ENCODE results near the gene UGT1A1. TPM values are rescaled to one million over a fixed set of nuclear protein-coding genes. Genes with fewer than 3 reads are reported as not detected.

Gene UGT1A1
- total and polyA plus RNA-seq, 2 of the 13 experiments (the other 11 are each of a cell fraction or from before 2014, with no cell fraction given) = 0.69 to 0.75 TPM

- TF ChIP-seq RERE (CRISPR knock-in tag; IDR thresholded peaks at IDR 0.05; ENCODE audit: low read depth) = no peak
- TF ChIP-seq PRPF4 (IDR thresholded peaks at IDR 0.05; ENCODE audit: low read depth, low read length, poor library complexity, severe bottlenecking) = no peak
- TF ChIP-seq TEAD3 (CRISPR knock-in tag; optimal IDR thresholded peaks at IDR 0.05; ENCODE audit: borderline replicate concordance) = no peak
- TF ChIP-seq POLR2AphosphoS2 (IDR thresholded peaks at IDR 0.05; ENCODE audit: low read depth, low read length) = no peak
These were observed 53.4 kb downstream of the UGT1A1 start (continued) for GRCh38 chr2:233813236-233814055.

- DNase-seq (ENCODE audit: low spot score) (no peak), FAIRE-seq (peak; percentile 12), ATAC-seq (peak; percentile 10; the same call in 1 of the 3 replicates)
- no peak overlapping the region for H3K4me2 ChIP-seq (ENCODE audit: low read depth, low read length)
- H3K4me1 ChIP-seq (ENCODE audit: insufficient read depth, low read length) = peaks cover 23% of the 10 kb centered on the region
- H4K20me1 ChIP-seq (ENCODE audit: insufficient read depth, low read length) = no peaks in the 10 kb centered on the region
- H3K79me2 ChIP-seq (ENCODE audit: insufficient read depth, low read length) = no peaks in the 10 kb centered on the region
- ChIA-PET POLR2A (no interaction called here), CTCF (ENCODE audit: low intra/inter-chr PET ratio, low total read pairs) (no interaction called here)
- intact Hi-C loops (cut with micrococcal nuclease; ENCODE audit: unreplicated experiment) = no loop called here
- H3K36me3 ChIP-seq (replicated peaks in 1 of 2; ENCODE audit: control insufficient read depth in 1 of 2, insufficient read depth in 2 of 2, low read length in 2 of 2) = no peaks in the 10 kb centered on the region
- WGBS (ENCODE audit: low lambda C conversion rate) = 65% methylated on average over 2 of the region's 2 CpGs
- no peak for TF ChIP-seq THAP7 (CRISPR knock-in tag; IDR thresholded peaks at IDR 0.05)
- TF ChIP-seq NFYC (CRISPR knock-in tag; IDR thresholded peaks at IDR 0.05) = peak; percentile 70
- peak; percentile 46; the same call in 1 of the 2 replicates for TF ChIP-seq USF2 (IDR thresholded peaks at IDR 0.05; ENCODE audit: low read depth, low read length)
- peak; percentile 52; the same call in 1 of the 2 replicates for TF ChIP-seq USF2 (CRISPR knock-in tag; IDR thresholded peaks at IDR 0.05; ENCODE audit: borderline replicate concordance)
- 0 out of 2 replicates have a peak, but pooled peaks have one; percentile 50 for TF ChIP-seq IRF2 (CRISPR knock-in tag; IDR thresholded peaks at IDR 0.05)
- TF ChIP-seq ZNF143 (CRISPR knock-in tag; IDR thresholded peaks at IDR 0.05) = peak; percentile 85
- peak; percentile 95 for TF ChIP-seq THAP11 (CRISPR knock-in tag; IDR thresholded peaks at IDR 0.05)
- peak; percentile 46; the same call in 1 of the 2 replicates for TF ChIP-seq NFYB (CRISPR knock-in tag; IDR thresholded peaks at IDR 0.05)
- no peak for TF ChIP-seq HDAC2 (CRISPR knock-in tag; IDR thresholded peaks at IDR 0.05)
- in situ Hi-C loops (cut with HindIII; ENCODE audit: extremely low pct_ligation_motif_present, low pct_unique_long_range_greater_than_20kb) = no loop called here
- no TSS peak for BruUV-seq (replicated peaks)
- peaks cover 3 to 33% of the 10 kb centered on the region in 2 experiments; a peak in 4 of 5 replicates for H3K27me3 ChIP-seq (ENCODE audit: control insufficient read depth in 1 of 2, insufficient read depth in 2 of 2, low read length in 2 of 2)
- H3K4me3 ChIP-seq (replicated peaks in 1 of 3; ENCODE audit: insufficient read depth in 1 of 3, low read depth in 2 of 3, low read length in 3 of 3) = no peak overlapping the region
- no peaks in the 10 kb centered on the region for H3K9me3 ChIP-seq (ENCODE audit: low read length)
- no peak overlapping the region for H3K27ac ChIP-seq (ENCODE audit: extremely low read length, insufficient read depth, low read length)
- H3K9ac ChIP-seq (ENCODE audit: insufficient read depth, low read depth, low read length) = no peak overlapping the region
- no peak overlapping the region for H2AFZ ChIP-seq (ENCODE audit: low read length)
These were observed 54.2 kb downstream of the UGT1A1 start for GRCh38 chr2:233814056-233814835.
